ENCODE results near the gene NFKB2. TPM values are rescaled to one million over a fixed set of nuclear protein-coding genes. Genes with fewer than 3 reads are reported as not detected.
A peak's percentile ranks its signal among the peaks of the same experiment; 100 is the strongest.

The NFKB2 gene
- total RNA-seq, 6 experiments from 2014 or later, result 23.1 to 27.4 (median 26.1) TPM

DNA sequence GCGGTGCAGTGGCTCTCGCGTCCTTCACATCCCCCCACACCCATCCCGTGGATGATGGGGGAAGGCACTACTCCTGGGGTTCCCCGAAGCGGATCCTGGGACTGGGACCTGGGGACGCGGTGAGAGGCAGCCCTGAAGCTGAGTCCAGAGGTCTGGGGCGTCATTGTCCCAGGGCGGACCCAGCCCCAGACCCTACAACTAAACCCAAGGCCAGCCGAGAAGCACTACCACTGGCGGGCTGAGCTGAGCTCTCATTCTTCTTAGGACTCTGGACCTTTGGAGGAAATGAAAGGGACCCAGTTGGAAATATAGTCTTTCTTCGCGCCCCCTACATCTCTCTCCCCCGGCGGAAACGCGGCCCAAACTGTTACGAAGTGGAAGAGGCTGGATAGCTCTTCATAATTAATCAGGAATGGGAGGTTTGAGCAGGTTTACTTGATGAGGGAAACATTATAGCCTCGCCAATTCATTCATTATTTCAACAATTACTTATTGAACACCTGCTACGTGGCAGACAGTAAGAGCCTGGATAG is 24.7 kb downstream of the NFKB2 start:
- Mint-ChIP-seq H3K27ac (peak overlapping the region; percentile 94), H3K36me3 (ENCODE audit: low read depth) (no peaks in the 10 kb centered on the region), H3K9me3 (no peaks in the 10 kb centered on the region), H3K4me1 (ENCODE audit: low read depth) (peaks cover 22% of the 10 kb centered on the region), H3K27me3 (ENCODE audit: insufficient read depth) (peaks cover 18% of the 10 kb centered on the region), H3K4me3 (peak overlapping the region; percentile 98)
- no peak for DNase-seq
- TF ChIP-seq, protein P1, sequence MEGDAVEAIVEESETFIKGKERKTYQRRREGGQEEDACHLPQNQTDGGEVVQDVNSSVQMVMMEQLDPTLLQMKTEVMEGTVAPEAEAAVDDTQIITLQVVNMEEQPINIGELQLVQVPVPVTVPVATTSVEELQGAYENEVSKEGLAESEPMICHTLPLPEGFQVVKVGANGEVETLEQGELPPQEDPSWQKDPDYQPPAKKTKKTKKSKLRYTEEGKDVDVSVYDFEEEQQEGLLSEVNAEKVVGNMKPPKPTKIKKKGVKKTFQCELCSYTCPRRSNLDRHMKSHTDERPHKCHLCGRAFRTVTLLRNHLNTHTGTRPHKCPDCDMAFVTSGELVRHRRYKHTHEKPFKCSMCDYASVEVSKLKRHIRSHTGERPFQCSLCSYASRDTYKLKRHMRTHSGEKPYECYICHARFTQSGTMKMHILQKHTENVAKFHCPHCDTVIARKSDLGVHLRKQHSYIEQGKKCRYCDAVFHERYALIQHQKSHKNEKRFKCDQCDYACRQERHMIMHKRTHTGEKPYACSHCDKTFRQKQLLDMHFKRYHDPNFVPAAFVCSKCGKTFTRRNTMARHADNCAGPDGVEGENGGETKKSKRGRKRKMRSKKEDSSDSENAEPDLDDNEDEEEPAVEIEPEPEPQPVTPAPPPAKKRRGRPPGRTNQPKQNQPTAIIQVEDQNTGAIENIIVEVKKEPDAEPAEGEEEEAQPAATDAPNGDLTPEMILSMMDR (IDR thresholded peaks at IDR 0.05), result no peak

DNA sequence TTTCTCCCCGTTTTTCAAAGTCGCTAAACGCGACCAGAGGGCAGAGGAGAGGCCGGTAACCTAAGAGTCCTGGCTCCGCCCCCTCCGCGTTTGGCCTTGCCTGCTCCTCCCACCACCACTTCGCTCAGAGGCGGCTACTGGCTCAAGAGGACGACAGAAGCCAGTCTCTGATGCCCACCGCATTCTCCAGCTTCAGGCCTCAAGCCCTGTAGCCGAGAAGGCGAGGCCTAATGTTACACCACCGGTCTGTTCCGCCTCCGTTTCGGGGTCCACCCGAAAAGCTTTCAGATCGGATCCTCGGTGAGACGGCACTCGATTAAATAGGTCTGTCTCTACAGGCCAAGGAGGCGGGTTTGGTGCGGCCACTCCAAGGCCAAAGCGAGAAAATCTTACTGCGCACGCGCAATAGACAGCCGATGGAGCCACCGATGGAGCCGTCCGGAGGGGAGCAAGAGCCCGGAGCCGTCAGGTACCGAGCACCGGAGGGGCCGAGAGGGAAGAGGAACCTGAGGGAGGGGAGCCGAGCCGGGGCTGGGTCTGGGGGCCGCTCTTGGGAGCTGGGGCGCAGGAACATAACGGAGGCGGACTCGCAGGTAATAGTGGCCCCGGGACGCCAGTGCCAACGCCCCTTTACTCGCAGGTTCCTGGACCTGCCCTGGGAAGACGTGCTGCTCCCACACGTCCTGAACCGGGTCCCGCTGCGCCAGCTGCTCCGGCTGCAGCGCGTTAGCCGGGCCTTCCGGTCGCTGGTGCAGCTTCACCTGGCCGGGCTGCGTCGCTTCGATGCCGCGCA is 25.4 kb downstream of the NFKB2 start, which contains the start of gene FBXL15:
Gene FBXL15, plus strand, starts transcription at position 123 of the 793 bp plus-strand sequence. Its CDS starts 294 bp downstream, at position 417.
- H3K36me3 Mint-ChIP-seq (ENCODE audit: low read depth), result no peaks in the 10 kb centered on the region
- peaks cover 22% of the 10 kb centered on the region for H3K4me1 Mint-ChIP-seq (ENCODE audit: low read depth)
- H3K27me3 Mint-ChIP-seq (ENCODE audit: insufficient read depth), result peaks cover 13% of the 10 kb centered on the region
- peak within 1 kb of the TSS; percentile 94 for H3K27ac Mint-ChIP-seq
- TF ChIP-seq, protein P1 (IDR thresholded peaks at IDR 0.05), result no peak
- DNase-seq, result peak; percentile 95
- H3K9me3 Mint-ChIP-seq, result no peaks in the 10 kb centered on the region
- peak within 1 kb of the TSS; percentile 98 for H3K4me3 Mint-ChIP-seq

DNA sequence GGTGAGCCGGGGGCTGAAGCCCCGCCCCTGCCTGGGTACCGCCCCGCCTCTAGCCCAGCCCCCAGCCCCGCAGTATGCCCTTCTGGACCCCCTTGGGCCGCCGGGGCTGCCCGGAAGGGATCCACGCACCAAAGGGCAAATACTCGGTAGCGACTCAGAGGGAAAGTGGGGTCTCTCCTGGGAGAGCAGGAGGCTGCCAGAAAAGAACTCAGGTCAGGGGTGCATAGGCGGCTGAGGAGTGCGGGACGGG is 25.9 kb downstream of the NFKB2 start:
- Mint-ChIP-seq H3K4me3 (peak overlapping the region; percentile 98), H3K9me3 (no peaks in the 10 kb centered on the region), H3K27me3 (ENCODE audit: insufficient read depth) (peaks cover 10% of the 10 kb centered on the region), H3K36me3 (ENCODE audit: low read depth) (no peaks in the 10 kb centered on the region), H3K27ac (no peak overlapping the region), H3K4me1 (ENCODE audit: low read depth) (peaks cover 26% of the 10 kb centered on the region)
- DNase-seq, result no peak
- TF ChIP-seq, protein P1 (IDR thresholded peaks at IDR 0.05), result no peak

DNA sequence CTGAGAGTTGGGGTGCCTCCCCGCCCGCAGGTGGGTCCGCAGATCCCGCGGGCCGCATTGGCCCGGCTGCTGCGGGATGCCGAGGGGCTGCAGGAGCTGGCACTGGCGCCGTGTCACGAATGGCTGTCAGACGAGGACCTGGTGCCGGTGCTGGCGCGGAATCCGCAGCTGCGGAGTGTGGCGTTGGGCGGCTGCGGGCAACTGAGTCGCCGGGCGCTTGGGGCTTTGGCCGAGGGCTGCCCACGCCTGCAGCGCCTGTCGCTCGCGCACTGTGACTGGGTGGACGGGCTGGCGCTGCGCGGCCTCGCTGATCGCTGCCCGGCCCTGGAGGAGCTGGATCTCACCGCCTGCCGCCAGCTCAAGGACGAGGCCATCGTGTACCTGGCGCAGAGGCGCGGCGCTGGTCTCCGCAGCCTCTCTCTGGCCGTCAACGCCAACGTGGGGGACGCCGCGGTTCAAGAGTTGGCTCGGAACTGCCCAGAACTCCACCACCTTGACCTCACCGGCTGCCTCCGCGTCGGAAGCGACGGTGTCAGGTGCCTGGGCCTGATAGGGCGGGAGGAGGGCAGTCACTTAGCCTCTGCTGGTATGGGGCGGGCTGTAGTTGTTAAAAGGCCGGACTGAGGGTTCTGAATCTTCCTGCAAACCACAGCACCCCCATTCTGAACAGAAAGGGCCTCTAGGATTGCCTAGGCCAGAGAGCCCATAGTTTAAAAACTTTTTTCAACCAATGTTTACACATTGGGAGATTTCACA is 26.4 kb downstream of the NFKB2 start:
- Mint-ChIP-seq H3K27ac (peak overlapping the region; percentile 60), H3K9me3 (no peaks in the 10 kb centered on the region), H3K4me3 (peak overlapping the region; percentile 98), H3K27me3 (ENCODE audit: insufficient read depth) (peaks cover 10% of the 10 kb centered on the region), H3K36me3 (ENCODE audit: low read depth) (no peaks in the 10 kb centered on the region), H3K4me1 (ENCODE audit: low read depth) (peaks cover 31% of the 10 kb centered on the region)
- TF ChIP-seq, protein P1 (IDR thresholded peaks at IDR 0.05), result no peak
- DNase-seq, result no peak

DNA sequence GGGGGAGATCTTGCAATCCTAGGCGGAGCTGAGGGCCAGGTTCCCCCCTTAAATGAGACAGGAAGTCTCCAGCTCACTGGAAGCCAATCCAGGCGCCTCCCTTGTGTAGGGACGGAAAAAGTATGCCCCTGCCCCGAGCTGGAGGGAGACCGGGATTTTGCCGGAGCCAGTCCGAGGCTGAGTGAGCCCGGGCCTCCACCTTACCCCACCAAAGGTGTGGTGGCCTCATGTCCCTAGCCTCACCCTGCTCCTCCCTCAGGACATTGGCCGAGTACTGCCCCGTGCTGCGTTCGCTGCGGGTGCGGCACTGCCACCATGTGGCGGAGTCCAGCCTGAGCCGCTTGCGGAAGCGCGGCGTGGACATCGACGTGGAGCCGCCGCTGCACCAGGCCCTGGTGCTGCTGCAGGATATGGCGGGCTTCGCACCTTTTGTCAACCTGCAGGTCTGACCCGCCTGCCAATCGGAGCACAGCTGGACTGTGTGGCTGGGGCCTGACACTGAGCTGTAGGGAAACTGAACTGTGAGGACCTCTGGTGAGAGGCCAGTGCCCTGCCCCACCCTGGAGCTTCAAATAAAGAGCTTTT is 27.1 kb downstream of the NFKB2 start:
- Mint-ChIP-seq H3K4me3 (peak overlapping the region; percentile 98), H3K4me1 (ENCODE audit: low read depth) (peaks cover 38% of the 10 kb centered on the region), H3K9me3 (no peaks in the 10 kb centered on the region), H3K27ac (peak overlapping the region; percentile 60), H3K27me3 (ENCODE audit: insufficient read depth) (peaks cover 10% of the 10 kb centered on the region), H3K36me3 (ENCODE audit: low read depth) (no peaks in the 10 kb centered on the region)
- DNase-seq, result peak; percentile 62
- TF ChIP-seq, protein P1 (IDR thresholded peaks at IDR 0.05), result peak; percentile 86

All from HFFc6 (cell line).